HCT116 (cell line): Measurements from ENCODE around the gene FOXF1. TPM values are rescaled to one million over a fixed set of nuclear protein-coding genes. Genes with fewer than 3 reads are reported as not detected.

Experiments
- ATAC-seq: fragments of 200-7000 bp; cut with Tn5 transposase; 2 replicates; pipeline ENCODE4 v1.9.1; 2020; ENCODE audit warnings: mild to moderate bottlenecking, moderate library complexity
- Bru-seq: library from RNA; stranded (reverse); fragments of 400-500 nt; gene quantifications from one replicate; lab custom pipeline; 2021; lab: Mats Ljungman, UMichigan
- BruChase-seq, 2 experiments: library from RNA; stranded (reverse); fragments of 400-500 nt; gene quantifications; one replicate each; lab custom pipeline; 2021; lab: Mats Ljungman, UMichigan
- BruUV-seq: library from RNA; stranded (reverse); fragments of 400-500 nt; replicated peaks from 2 replicates; lab custom pipeline; 2021; lab: Mats Ljungman, UMichigan
- CTCF ChIA-PET: fragments of 300-600 bp; sonication (Branson Sonifier 250); formaldehyde crosslinking; loops from one replicate; lab custom pipeline; 2021; ENCODE audit warnings: antibody characterized with exemption; lab: Charles Lee
- POLR2A ChIA-PET: fragments of 300-600, 350-600 bp; sonication (Branson Sonifier 250); formaldehyde crosslinking; loops from one replicate; lab custom pipeline; 2021; ENCODE audit warnings: antibody characterized with exemption; lab: Charles Lee
- RAD21 ChIA-PET, 2 experiments: fragments of 300-600 bp; sonication (Branson Sonifier 250); formaldehyde crosslinking; loops; one replicate each; lab custom pipeline; 2023; ENCODE audit warnings: low total read pairs in 2 of 2; ENCODE audit not compliant: uncharacterized antibody in 2 of 2, unreplicated experiment in 2 of 2, low non-redundant PET in 1 of 2; lab: Charles Lee
- DNase-seq: peaks from one replicate; pipeline ENCODE4 v3.0.0-alpha.2; 2010; ENCODE audit warnings: low read depth, low spot score
- H2AFZ ChIP-seq: fragments of 200-600 bp; shearing (Covaris generic), sonication (generic); 2 replicates; pipeline ENCODE4 v1.6.1; 2017; ENCODE audit warnings: low read depth, mixed run types, mixed read lengths, antibody characterized with exemption, low read length; ENCODE audit not compliant: poor library complexity, severe bottlenecking
- H3K27ac ChIP-seq: 2 replicates; pipeline ENCODE4 v1.5.1; 2012; ENCODE audit warnings: low read depth, low read length
- H3K27me3 ChIP-seq: fragments of 200-600 bp; sonication (generic); 2 replicates; pipeline ENCODE4 v1.6.1; 2016; ENCODE audit warnings: mixed run types, low read length, mixed read lengths; ENCODE audit not compliant: insufficient read depth
- H3K36me3 ChIP-seq, 2 experiments: fragments of 200-500 bp in 1 of 2; fragments of 200-600 bp in 1 of 2; sonication (Bioruptor generic) in 1 of 2; sonication (generic) in 1 of 2; 2 replicates each; pipeline versions ENCODE4 v1.5.1 to v1.6.1; 2014 to 2016; ENCODE audit warnings: low read length in 2 of 2, inconsistent platforms in 1 of 2, mixed read lengths in 1 of 2, mixed run types in 1 of 2; ENCODE audit not compliant: insufficient read depth in 2 of 2, control insufficient read depth in 1 of 2
- H3K4me1 ChIP-seq, 2 experiments: fragments of 200-600 bp in 1 of 2; sonication (generic) in 1 of 2; 2 replicates each; pipeline versions ENCODE4 v1.5.1 to v1.6.1; 2012 to 2017; ENCODE audit warnings: low read length in 2 of 2, inconsistent platforms in 1 of 2, mild to moderate bottlenecking in 1 of 2, mixed read lengths in 1 of 2, mixed run types in 1 of 2, moderate library complexity in 1 of 2; ENCODE audit not compliant: insufficient read depth in 2 of 2, control insufficient read depth in 1 of 2
- H3K4me2 ChIP-seq: fragments of 200-600 bp; sonication (generic); 2 replicates; pipeline ENCODE4 v1.6.1; 2017; ENCODE audit warnings: mixed run types, low read length, mixed read lengths
- H3K4me3 ChIP-seq, 2 experiments: fragments of 200-600 bp in 1 of 2; sonication (generic) in 1 of 2; replicated peaks in 1 of 2; 2 replicates each; pipeline ENCODE4 v1.5.1; 2011 to 2016; ENCODE audit warnings: low read length in 2 of 2, control low read depth in 1 of 2, low read depth in 1 of 2, mild to moderate bottlenecking in 1 of 2, mixed read lengths in 1 of 2, mixed run types in 1 of 2
- H3K79me2 ChIP-seq: fragments of 200-600 bp; sonication (generic); 2 replicates; pipeline ENCODE4 v1.6.1; 2017; ENCODE audit warnings: mild to moderate bottlenecking, mixed run types, low read length, moderate library complexity, mixed read lengths; ENCODE audit not compliant: insufficient read depth
- H3K9ac ChIP-seq: fragments of 200-600 bp; sonication (generic); 2 replicates; pipeline ENCODE4 v1.6.1; 2016; ENCODE audit warnings: low read length, mixed read lengths
- H3K9me2 ChIP-seq: fragments of 200-600 bp; sonication (generic), shearing (Covaris generic); 2 replicates; pipeline ENCODE4 v1.6.1; 2017; ENCODE audit warnings: mixed run types, mild to moderate bottlenecking, moderate library complexity; ENCODE audit not compliant: insufficient read depth
- H3K9me3 ChIP-seq, 2 experiments: fragments of 200-500 bp in 1 of 2; fragments of 200-600 bp in 1 of 2; sonication (Bioruptor generic) in 1 of 2; sonication (generic) in 1 of 2; 2 replicates each; pipeline ENCODE4 v1.6.1; 2014 to 2017; ENCODE audit warnings: low read length in 2 of 2, mixed read lengths in 2 of 2, inconsistent platforms in 1 of 2, low read depth in 1 of 2, mild to moderate bottlenecking in 1 of 2, mixed run types in 1 of 2, moderate library complexity in 1 of 2; ENCODE audit not compliant: control insufficient read depth in 1 of 2, insufficient read depth in 1 of 2
- H4K20me1 ChIP-seq: fragments of 200-600 bp; sonication (generic), shearing (Covaris generic); 2 replicates; pipeline ENCODE4 v1.6.1; 2017; ENCODE audit warnings: mixed run types, mild to moderate bottlenecking, moderate library complexity; ENCODE audit not compliant: insufficient read depth
- ATF3 ChIP-seq: IDR thresholded peaks from 2 replicates; pipeline ENCODE4 v1.6.1; 2012
- CBX3 ChIP-seq: IDR thresholded peaks from 2 replicates; pipeline ENCODE4 v1.6.1; 2012; ENCODE audit warnings: low read depth
- CEBPB ChIP-seq: IDR thresholded peaks from 2 replicates; pipeline ENCODE4 v1.6.1; 2012; ENCODE audit warnings: low read depth
- EGR1 ChIP-seq: IDR thresholded peaks from 2 replicates; pipeline ENCODE4 v1.6.1; 2012; ENCODE audit warnings: low read depth
- EZH2phosphoT487 ChIP-seq: fragments of 200-600 bp; IDR thresholded peaks from 2 replicates; pipeline ENCODE4 v1.6.1; 2018; ENCODE audit warnings: antibody characterized with exemption, borderline replicate concordance
- FOSL1 ChIP-seq: IDR thresholded peaks from 2 replicates; pipeline ENCODE4 v1.6.1; 2012; ENCODE audit warnings: low read depth
- MAX ChIP-seq: IDR thresholded peaks from 2 replicates; pipeline ENCODE4 v1.6.1; 2012
- POLR2A ChIP-seq: IDR thresholded peaks from 2 replicates; pipeline ENCODE4 v1.7.0; 2011; ENCODE audit warnings: borderline replicate concordance; ENCODE audit not compliant: insufficient read depth, insufficient read length; ENCODE audit errors: extremely low read depth
- POLR2AphosphoS5 ChIP-seq: IDR thresholded peaks from 2 replicates; pipeline ENCODE4 v1.6.1; 2011; ENCODE audit warnings: mild to moderate bottlenecking, low read depth, low read length, moderate library complexity
- RAD21 ChIP-seq: IDR thresholded peaks from 2 replicates; pipeline ENCODE4 v1.6.1; 2012; ENCODE audit warnings: low read depth, mild to moderate bottlenecking
- SIN3A ChIP-seq: IDR thresholded peaks from 2 replicates; pipeline ENCODE4 v1.6.1; 2012; ENCODE audit warnings: low read depth
- SP1 ChIP-seq: IDR thresholded peaks from 2 replicates; pipeline ENCODE4 v1.6.1; 2012; ENCODE audit warnings: low read depth
- SRF ChIP-seq: IDR thresholded peaks from 2 replicates; pipeline ENCODE4 v1.6.1; 2012; ENCODE audit warnings: low read depth
- TCF7L2 ChIP-seq: IDR thresholded peaks from 2 replicates; pipeline ENCODE4 v1.7.0; 2011; ENCODE audit warnings: borderline replicate concordance, inconsistent platforms; ENCODE audit not compliant: insufficient read depth, insufficient read length; ENCODE audit errors: extremely low read depth
- ZBTB33 ChIP-seq: IDR thresholded peaks from 2 replicates; pipeline ENCODE4 v1.6.1; 2011; ENCODE audit warnings: mild to moderate bottlenecking, low read length, moderate library complexity; ENCODE audit not compliant: insufficient replicate concordance; ENCODE audit errors: extremely low read depth
- intact Hi-C: fragments of 100-400 bp; cut with micrococcal nuclease; formaldehyde crosslinking; loops from 2 replicates; pipeline ENCODE4 v1.10.0; 2022
- long read RNA-seq: library from polyadenylated mRNA; unstranded; transcript quantifications from one replicate; pipeline ENCODE4 v2.0.0, GENCODE V29; 2021; ENCODE audit not compliant: unreplicated experiment
- polyA plus RNA-seq: library from polyadenylated mRNA; unstranded; fragments of >200 nt; gene quantifications from 2 replicates; pipeline ENCODE4 v1.2.1, GENCODE V29; 2012; ENCODE audit warnings: missing spikeins
- total RNA-seq: library from RNA; stranded (reverse); gene quantifications from one replicate; pipeline ENCODE4 v1.2.1, GENCODE V29; 2021; ENCODE audit not compliant: unreplicated experiment
- TF ChIP-seq, protein P1 (sequence below): IDR thresholded peaks from 2 replicates; pipeline ENCODE4 v1.6.1; 2012; ENCODE audit warnings: low read depth
- TF ChIP-seq, protein P2 (sequence below), 3 experiments: fragments of 200-600 bp in 1 of 3; sonication (generic) in 1 of 3; IDR thresholded peaks in 2 of 3; conservative IDR thresholded peaks in 1 of 3; 2 replicates each; pipeline ENCODE4 v1.5.1; 2012 to 2017; ENCODE audit warnings: low read depth in 2 of 3, low read length in 2 of 3, antibody characterized with exemption in 1 of 3, borderline replicate concordance in 1 of 3, control low read depth in 1 of 3, mild to moderate bottlenecking in 1 of 3, mixed read lengths in 1 of 3, mixed run types in 1 of 3, moderate library complexity in 1 of 3; ENCODE audit not compliant: insufficient read depth in 1 of 3

Gene FOXF1
- total RNA-seq: 2.4 TPM
- 0.65 and 0.66 TPM in 2 replicates for polyA plus RNA-seq
- Bru-seq, nascent RNA: percentile 49 among the genes with signal in this experiment
- percentile 46 among the genes with signal in this experiment for BruChase-seq, experiment 1, labeled RNA remaining after a 6-hour chase
- percentile 57 among the genes with signal in this experiment for BruChase-seq, experiment 2, labeled RNA remaining after a 2-hour chase
- long read RNA-seq, partial matches to known transcripts: 0 of 4 reads
- long read RNA-seq, other reads (novel, unspliced or antisense): 3 of 4 reads

DNA sequence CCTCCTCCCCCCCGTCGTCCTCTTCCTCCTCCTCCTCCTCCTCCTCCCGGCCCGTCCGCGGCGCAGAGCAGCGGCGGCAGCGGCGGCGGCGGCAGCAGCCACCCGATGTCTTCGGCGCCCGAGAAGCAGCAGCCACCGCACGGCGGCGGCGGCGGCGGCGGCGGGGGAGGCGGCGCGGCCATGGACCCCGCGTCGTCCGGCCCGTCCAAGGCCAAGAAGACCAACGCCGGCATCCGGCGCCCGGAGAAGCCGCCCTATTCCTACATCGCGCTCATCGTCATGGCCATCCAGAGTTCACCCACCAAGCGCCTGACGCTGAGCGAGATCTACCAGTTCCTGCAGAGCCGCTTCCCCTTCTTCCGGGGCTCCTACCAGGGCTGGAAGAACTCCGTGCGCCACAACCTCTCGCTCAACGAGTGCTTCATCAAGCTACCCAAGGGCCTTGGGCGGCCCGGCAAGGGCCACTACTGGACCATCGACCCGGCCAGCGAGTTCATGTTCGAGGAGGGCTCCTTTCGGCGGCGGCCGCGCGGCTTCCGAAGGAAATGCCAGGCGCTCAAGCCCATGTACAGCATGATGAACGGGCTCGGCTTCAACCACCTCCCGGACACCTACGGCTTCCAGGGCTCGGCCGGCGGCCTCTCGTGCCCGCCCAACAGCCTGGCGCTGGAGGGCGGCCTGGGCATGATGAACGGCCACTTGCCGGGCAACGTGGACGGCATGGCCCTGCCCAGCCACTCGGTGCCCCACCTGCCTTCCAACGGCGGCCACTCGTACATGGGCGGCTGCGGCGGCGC is at the start of gene FOXF1:
FOXF1 (plus strand) TSS at position 63 of the 797 bp plus-strand sequence; CDS start at position 106, 43 bp downstream.
- peak within 1 kb of the TSS; percentile 72 for H2AFZ ChIP-seq
- peak within 1 kb of the TSS; percentile 74 for H3K9ac ChIP-seq
- peaks cover 7 to 16% of the 10 kb centered on the region in 2 experiments for H3K4me1 ChIP-seq
- no peaks in the 10 kb centered on the region for H3K36me3 ChIP-seq
- H3K9me3 ChIP-seq: no peaks in the 10 kb centered on the region
- H3K27ac ChIP-seq: peak within 1 kb of the TSS; percentile 56
- intact Hi-C loops: no loop called here
- H3K9me2 ChIP-seq: no peaks in the 10 kb centered on the region
- no peaks in the 10 kb centered on the region; the same call in 1 of the 2 replicates for H3K27me3 ChIP-seq
- peak within 1 kb of the TSS; percentile 97 for H3K4me2 ChIP-seq
- H4K20me1 ChIP-seq: no peaks in the 10 kb centered on the region
- CTCF ChIA-PET: interaction anchor here (0.7 to 1.8 kb wide), 2 partner anchors 7 to 258 kb away, joined by 3 to 4 read pairs; no protein-coding TSS in a partner anchor
- no peak for ATAC-seq
- RAD21 ChIA-PET: no interaction called here
- H3K79me2 ChIP-seq: no peaks in the 10 kb centered on the region
- no peak for DNase-seq
- POLR2A ChIA-PET: no interaction called here
- no TSS peak for BruUV-seq
- H3K4me3 ChIP-seq: peak within 1 kb of the TSS; percentile 53 to 81
- TF ChIP-seq, protein P1, sequence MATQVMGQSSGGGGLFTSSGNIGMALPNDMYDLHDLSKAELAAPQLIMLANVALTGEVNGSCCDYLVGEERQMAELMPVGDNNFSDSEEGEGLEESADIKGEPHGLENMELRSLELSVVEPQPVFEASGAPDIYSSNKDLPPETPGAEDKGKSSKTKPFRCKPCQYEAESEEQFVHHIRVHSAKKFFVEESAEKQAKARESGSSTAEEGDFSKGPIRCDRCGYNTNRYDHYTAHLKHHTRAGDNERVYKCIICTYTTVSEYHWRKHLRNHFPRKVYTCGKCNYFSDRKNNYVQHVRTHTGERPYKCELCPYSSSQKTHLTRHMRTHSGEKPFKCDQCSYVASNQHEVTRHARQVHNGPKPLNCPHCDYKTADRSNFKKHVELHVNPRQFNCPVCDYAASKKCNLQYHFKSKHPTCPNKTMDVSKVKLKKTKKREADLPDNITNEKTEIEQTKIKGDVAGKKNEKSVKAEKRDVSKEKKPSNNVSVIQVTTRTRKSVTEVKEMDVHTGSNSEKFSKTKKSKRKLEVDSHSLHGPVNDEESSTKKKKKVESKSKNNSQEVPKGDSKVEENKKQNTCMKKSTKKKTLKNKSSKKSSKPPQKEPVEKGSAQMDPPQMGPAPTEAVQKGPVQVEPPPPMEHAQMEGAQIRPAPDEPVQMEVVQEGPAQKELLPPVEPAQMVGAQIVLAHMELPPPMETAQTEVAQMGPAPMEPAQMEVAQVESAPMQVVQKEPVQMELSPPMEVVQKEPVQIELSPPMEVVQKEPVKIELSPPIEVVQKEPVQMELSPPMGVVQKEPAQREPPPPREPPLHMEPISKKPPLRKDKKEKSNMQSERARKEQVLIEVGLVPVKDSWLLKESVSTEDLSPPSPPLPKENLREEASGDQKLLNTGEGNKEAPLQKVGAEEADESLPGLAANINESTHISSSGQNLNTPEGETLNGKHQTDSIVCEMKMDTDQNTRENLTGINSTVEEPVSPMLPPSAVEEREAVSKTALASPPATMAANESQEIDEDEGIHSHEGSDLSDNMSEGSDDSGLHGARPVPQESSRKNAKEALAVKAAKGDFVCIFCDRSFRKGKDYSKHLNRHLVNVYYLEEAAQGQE: no peak
- TF ChIP-seq CBX3 (no peak), FOSL1 (no peak), EGR1 (no peak), POLR2A (no peak), CEBPB (no peak), POLR2AphosphoS5 (no peak), SRF (no peak), RAD21 (no peak), ATF3 (no peak), SIN3A (no peak), TCF7L2 (no peak), SP1 (no peak), ZBTB33 (no peak), EZH2phosphoT487 (no peak), MAX (no peak)
- TF ChIP-seq, protein P2, sequence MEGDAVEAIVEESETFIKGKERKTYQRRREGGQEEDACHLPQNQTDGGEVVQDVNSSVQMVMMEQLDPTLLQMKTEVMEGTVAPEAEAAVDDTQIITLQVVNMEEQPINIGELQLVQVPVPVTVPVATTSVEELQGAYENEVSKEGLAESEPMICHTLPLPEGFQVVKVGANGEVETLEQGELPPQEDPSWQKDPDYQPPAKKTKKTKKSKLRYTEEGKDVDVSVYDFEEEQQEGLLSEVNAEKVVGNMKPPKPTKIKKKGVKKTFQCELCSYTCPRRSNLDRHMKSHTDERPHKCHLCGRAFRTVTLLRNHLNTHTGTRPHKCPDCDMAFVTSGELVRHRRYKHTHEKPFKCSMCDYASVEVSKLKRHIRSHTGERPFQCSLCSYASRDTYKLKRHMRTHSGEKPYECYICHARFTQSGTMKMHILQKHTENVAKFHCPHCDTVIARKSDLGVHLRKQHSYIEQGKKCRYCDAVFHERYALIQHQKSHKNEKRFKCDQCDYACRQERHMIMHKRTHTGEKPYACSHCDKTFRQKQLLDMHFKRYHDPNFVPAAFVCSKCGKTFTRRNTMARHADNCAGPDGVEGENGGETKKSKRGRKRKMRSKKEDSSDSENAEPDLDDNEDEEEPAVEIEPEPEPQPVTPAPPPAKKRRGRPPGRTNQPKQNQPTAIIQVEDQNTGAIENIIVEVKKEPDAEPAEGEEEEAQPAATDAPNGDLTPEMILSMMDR (IDR thresholded peaks at IDR 0.05 in 2 of 3, conservative IDR thresholded peaks at IDR 0.05 in 1 of 3; ENCODE audit: borderline replicate concordance in 1 of 3, insufficient read depth in 1 of 3, low read depth in 2 of 3, low read length in 2 of 3): no peak
